ENCODE data around the gene GAGE12F. TPM values are rescaled to one million over a fixed set of nuclear protein-coding genes. Genes with fewer than 3 reads are reported as not detected.
"Not testable (repeated sequence)": the region's sequence is repeated elsewhere in the genome, so short reads cannot be mapped to it uniquely, and the experiment has no call there.

GAGE12F gene
- total RNA-seq: not detected
- long read RNA-seq: 0 reads

GRCh38 chrX:49560542-49560941, at the start of gene GAGE12F:
Gene GAGE12F, plus strand, starts transcription at chrX:49560842. Its CDS starts 1,155 bp downstream, at chrX:49561997.
- ATAC-seq: not testable (repeated sequence)

DNA sequence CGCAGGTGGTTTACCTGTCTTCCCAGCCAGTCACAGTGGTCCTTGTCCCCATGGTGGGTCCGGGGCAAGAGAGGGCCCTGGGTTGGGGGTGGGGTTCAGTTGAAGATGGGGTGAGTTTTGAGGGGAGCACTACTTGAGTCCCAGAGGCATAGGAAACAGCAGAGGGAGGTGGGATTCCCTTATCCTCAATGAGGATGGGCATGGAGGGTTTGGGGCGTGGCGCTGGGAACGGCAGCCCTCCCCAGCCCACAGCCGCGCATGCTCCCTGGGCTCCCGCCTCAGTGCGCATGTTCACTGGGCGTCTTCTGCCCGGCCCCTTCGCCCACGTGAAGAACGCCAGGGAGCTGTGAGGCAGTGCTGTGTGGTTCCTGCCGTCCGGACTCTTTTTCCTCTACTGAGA, 28.8 kb upstream of the GAGE12F start, which contains the start of gene GAGE12C:
TSS of gene GAGE12C (plus strand) at position 301 of the 400 bp plus-strand sequence. CDS start 1,155 bp downstream, outside the sequence.
- ATAC-seq; DNase-seq; intact Hi-C loops (cut with micrococcal nuclease): not testable (repeated sequence)

More at GRCh38 chrX:49560542-49560941, at the start of gene GAGE12F:
- DNase-seq; intact Hi-C loops (cut with micrococcal nuclease): not testable (repeated sequence)

- intact Hi-C loops (cut with micrococcal nuclease); DNase-seq; ATAC-seq: not testable (repeated sequence)
Observed at GRCh38 chrX:49541433-49541832, 19.2 kb upstream of the GAGE12F start, which contains the start of gene GAGE12D. Gene GAGE12D, plus strand, starts transcription at chrX:49541733. Its CDS starts 1,155 bp downstream, at chrX:49542888.

- intact Hi-C loops (cut with micrococcal nuclease); ATAC-seq; DNase-seq: not testable (repeated sequence)
Observed at GRCh38 chrX:49550989-49551388, 9.7 kb upstream of the GAGE12F start, which contains the start of gene GAGE12E. Gene GAGE12E, plus strand, starts transcription at chrX:49551289. Its CDS starts 1,155 bp downstream, at chrX:49552444.

DNA sequence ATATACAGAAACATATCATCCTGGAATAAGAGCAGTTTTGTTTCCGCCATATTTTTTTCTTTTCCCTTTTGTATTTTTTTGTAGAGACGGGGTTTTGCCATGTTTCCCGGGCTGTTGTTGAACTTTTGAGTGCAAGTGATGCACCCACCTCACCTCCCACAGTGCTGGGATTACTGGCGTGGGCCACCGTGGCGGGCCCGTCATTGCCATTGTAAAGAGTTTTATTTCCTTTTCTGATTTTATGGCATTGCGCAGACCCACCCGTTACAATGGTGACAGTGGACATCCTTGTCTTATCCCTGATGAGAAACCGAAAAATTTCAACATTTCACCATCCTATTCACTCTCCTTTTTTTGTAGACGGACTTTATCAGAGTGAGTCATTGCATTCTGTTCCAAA, 8.1 kb downstream of the GAGE12F start:
- intact Hi-C loops (cut with micrococcal nuclease); ATAC-seq: not testable (repeated sequence)
- peak; percentile 13 for DNase-seq

- intact Hi-C loops (cut with micrococcal nuclease); DNase-seq; ATAC-seq: not testable (repeated sequence)
Observed at GRCh38 chrX:49569152-49569551, 8.5 kb downstream of the GAGE12F start.

DNA sequence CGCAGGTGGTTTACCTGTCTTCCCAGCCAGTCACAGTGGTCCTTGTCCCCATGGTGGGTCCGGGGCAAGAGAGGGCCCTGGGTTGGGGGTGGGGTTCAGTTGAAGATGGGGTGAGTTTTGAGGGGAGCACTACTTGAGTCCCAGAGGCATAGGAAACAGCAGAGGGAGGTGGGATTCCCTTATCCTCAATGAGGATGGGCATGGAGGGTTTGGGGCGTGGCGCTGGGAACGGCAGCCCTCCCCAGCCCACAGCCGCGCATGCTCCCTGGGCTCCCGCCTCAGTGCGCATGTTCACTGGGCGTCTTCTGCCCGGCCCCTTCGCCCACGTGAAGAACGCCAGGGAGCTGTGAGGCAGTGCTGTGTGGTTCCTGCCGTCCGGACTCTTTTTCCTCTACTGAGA, 9.5 kb downstream of the GAGE12F start, which contains the start of gene GAGE12G:
TSS of gene GAGE12G (plus strand) at position 301 of the 400 bp plus-strand sequence. CDS start 1,155 bp downstream, outside the sequence.
- ATAC-seq; intact Hi-C loops (cut with micrococcal nuclease): not testable (repeated sequence)

DNA sequence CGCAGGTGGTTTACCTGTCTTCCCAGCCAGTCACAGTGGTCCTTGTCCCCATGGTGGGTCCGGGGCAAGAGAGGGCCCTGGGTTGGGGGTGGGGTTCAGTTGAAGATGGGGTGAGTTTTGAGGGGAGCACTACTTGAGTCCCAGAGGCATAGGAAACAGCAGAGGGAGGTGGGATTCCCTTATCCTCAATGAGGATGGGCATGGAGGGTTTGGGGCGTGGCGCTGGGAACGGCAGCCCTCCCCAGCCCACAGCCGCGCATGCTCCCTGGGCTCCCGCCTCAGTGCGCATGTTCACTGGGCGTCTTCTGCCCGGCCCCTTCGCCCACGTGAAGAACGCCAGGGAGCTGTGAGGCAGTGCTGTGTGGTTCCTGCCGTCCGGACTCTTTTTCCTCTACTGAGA, 19.0 kb downstream of the GAGE12F start, which contains the start of gene GAGE12H:
TSS of gene GAGE12H (plus strand) at position 301 of the 400 bp plus-strand sequence. CDS start 1,155 bp downstream, outside the sequence.
- DNase-seq; intact Hi-C loops (cut with micrococcal nuclease); ATAC-seq: not testable (repeated sequence)

More for the DNA sequence above, 9.5 kb downstream of the GAGE12F start, which contains the start of gene GAGE12G:
- not testable (repeated sequence) for DNase-seq

DNA sequence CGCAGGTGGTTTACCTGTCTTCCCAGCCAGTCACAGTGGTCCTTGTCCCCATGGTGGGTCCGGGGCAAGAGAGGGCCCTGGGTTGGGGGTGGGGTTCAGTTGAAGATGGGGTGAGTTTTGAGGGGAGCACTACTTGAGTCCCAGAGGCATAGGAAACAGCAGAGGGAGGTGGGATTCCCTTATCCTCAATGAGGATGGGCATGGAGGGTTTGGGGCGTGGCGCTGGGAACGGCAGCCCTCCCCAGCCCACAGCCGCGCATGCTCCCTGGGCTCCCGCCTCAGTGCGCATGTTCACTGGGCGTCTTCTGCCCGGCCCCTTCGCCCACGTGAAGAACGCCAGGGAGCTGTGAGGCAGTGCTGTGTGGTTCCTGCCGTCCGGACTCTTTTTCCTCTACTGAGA, 28.6 kb downstream of the GAGE12F start, which contains the start of gene GAGE2A:
TSS of gene GAGE2A (plus strand) at position 301 of the 400 bp plus-strand sequence. CDS start 1,155 bp downstream, outside the sequence.
- intact Hi-C loops (cut with micrococcal nuclease); ATAC-seq; DNase-seq: not testable (repeated sequence)

DNA sequence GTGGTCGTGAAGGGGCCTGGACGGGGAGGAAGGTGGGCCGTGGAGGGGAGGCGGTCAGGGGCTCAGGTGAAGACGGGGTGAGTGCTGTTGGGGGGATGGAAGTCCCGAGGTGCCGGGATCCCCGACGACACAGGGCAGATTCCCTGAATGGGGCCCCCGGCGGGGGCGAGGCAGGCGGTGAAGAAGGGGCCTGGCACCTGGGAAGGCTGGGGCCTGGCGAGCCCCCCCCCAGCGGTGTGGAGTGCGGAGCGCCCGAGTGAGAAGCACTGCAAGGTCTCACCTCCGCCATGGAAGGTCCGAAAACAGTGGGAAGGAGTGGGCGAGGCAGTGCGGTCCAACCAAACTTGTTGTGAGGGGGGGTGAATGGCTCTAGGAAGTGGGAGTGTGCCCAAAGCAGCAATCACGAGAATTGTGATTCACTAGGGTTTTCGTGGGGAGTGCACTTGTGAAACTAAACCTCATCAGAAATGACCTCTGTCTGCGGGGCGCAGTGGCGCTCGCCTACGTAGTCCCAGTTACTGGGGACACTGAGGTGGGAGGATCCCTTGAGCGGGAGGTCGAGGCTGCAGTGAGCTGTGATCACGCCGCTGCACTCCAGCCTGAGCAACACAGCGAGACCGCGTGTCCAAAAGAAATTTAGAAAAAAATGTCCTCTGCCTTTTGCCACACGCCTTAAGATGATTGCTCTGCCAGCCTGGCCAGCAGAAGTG, 29.3 kb downstream of the GAGE12F start:
- DNase-seq: peak; percentile 20
- intact Hi-C loops (cut with micrococcal nuclease): not testable (repeated sequence)

DNA sequence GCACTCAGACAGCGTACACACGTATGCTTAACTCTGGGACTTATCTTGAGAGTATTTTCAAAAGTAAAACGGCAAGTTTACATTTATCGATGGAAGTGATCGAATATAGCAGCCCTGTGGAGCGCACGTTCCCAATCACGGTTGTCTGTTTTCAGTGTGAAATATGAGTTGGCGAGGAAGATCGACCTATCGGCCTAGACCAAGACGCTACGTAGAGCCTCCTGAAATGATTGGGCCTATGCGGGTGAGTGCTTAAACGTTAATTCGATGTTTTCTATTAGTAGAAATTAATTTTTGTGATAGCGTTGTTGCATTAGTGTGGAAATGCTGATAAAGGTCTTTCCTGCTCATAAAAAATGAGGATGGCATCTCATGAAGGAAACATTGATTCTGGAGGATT, 29.8 kb downstream of the GAGE12F start:
- DNase-seq; intact Hi-C loops (cut with micrococcal nuclease); ATAC-seq: not testable (repeated sequence)

More for the DNA sequence above, 29.3 kb downstream of the GAGE12F start:
- ATAC-seq: not testable (repeated sequence)

GRCh38 chrX:49598720-49599119, 38.1 kb downstream of the GAGE12F start, which contains the start of gene GAGE1:
Gene GAGE1, plus strand, starts transcription at chrX:49599020. Its CDS starts 1,155 bp downstream, at chrX:49600175.
- intact Hi-C loops (cut with micrococcal nuclease); DNase-seq; ATAC-seq: not testable (repeated sequence)

GRCh38 chrX:49610718-49611310, 50.2 kb downstream of the GAGE12F start:
- DNase-seq (no peak), ATAC-seq (no peak)
- intact Hi-C loops (cut with micrococcal nuclease): no loop called here

Other genes starting within 250 kb of the GAGE12F start
- gene GAGE12J, start 238.8 kb upstream of the GAGE12F start, total RNA-seq: not detected
- gene GAGE13, start 229.3 kb upstream of the GAGE12F start, total RNA-seq: not detected
- not detected for gene GAGE12C, start 28.7 kb upstream of the GAGE12F start, total RNA-seq
- gene GAGE12D, start 19.1 kb upstream of the GAGE12F start, total RNA-seq: not detected
- gene GAGE12E, start 9.6 kb upstream of the GAGE12F start, total RNA-seq: not detected
- gene GAGE12G, start 9.6 kb downstream of the GAGE12F start, total RNA-seq: not detected
- not detected for gene GAGE12H, start 19.1 kb downstream of the GAGE12F start, total RNA-seq
- gene GAGE2A, start 28.7 kb downstream of the GAGE12F start, total RNA-seq: not detected
- not detected for gene GAGE1, start 38.2 kb downstream of the GAGE12F start, total RNA-seq
- not detected for gene PAGE1, start 135.1 kb downstream of the GAGE12F start, total RNA-seq